HCT116 (cell line): ENCODE measurements around the gene CABLES1.
"Not testable (repeated sequence)": the region's sequence is repeated elsewhere in the genome, so short reads cannot be mapped to it uniquely, and the experiment has no call there.

Experiments
- CTCF ChIP-seq, 3 experiments: fragments of 200-600 bp in 1 of 3; sonication (generic) in 1 of 3; IDR thresholded peaks in 2 of 3; conservative IDR thresholded peaks in 1 of 3; 2 replicates each; pipeline ENCODE4 v1.5.1; 2012 to 2017; ENCODE audit warnings: low read depth in 2 of 3, low read length in 2 of 3, antibody characterized with exemption in 1 of 3, borderline replicate concordance in 1 of 3, control low read depth in 1 of 3, mild to moderate bottlenecking in 1 of 3, mixed read lengths in 1 of 3, mixed run types in 1 of 3, moderate library complexity in 1 of 3; ENCODE audit not compliant: insufficient read depth in 1 of 3
- EZH2 ChIP-seq: fragments of 200-600 bp; sonication (generic); IDR thresholded peaks from 2 replicates; pipeline ENCODE4 v1.6.1; 2017; ENCODE audit warnings: antibody characterized with exemption, mixed run types
- EZH2phosphoT487 ChIP-seq: fragments of 200-600 bp; IDR thresholded peaks from 2 replicates; pipeline ENCODE4 v1.6.1; 2018; ENCODE audit warnings: antibody characterized with exemption, borderline replicate concordance
- JUND ChIP-seq: IDR thresholded peaks from 2 replicates; pipeline ENCODE4 v1.6.1; 2012
- MAX ChIP-seq: IDR thresholded peaks from 2 replicates; pipeline ENCODE4 v1.6.1; 2012
- POLR2A ChIP-seq: IDR thresholded peaks from 2 replicates; pipeline ENCODE4 v1.7.0; 2011; ENCODE audit warnings: borderline replicate concordance; ENCODE audit not compliant: insufficient read depth, insufficient read length; ENCODE audit errors: extremely low read depth
- POLR2AphosphoS5 ChIP-seq: IDR thresholded peaks from 2 replicates; pipeline ENCODE4 v1.6.1; 2011; ENCODE audit warnings: mild to moderate bottlenecking, low read depth, low read length, moderate library complexity
- SP1 ChIP-seq: IDR thresholded peaks from 2 replicates; pipeline ENCODE4 v1.6.1; 2012; ENCODE audit warnings: low read depth
- YY1 ChIP-seq: IDR thresholded peaks from 2 replicates; pipeline ENCODE4 v1.6.1; 2011; ENCODE audit warnings: low read length, low read depth, moderate library complexity, mild to moderate bottlenecking; ENCODE audit not compliant: insufficient replicate concordance; ENCODE audit errors: extremely low read depth
- ZFX ChIP-seq: fragments of 450-650 bp; IDR thresholded peaks from 2 replicates; pipeline ENCODE4 v1.6.1; 2017

GRCh38 chr18:23158884-23159283, 23.6 kb downstream of the CABLES1 start:
- not testable (repeated sequence) for TF ChIP-seq POLR2AphosphoS5; JUND; CTCF (IDR thresholded peaks at IDR 0.05 in 2 of 3, conservative IDR thresholded peaks at IDR 0.05 in 1 of 3; ENCODE audit: borderline replicate concordance in 1 of 3, insufficient read depth in 1 of 3, low read depth in 2 of 3, low read length in 2 of 3); YY1; POLR2A; MAX; EZH2; ZFX; SP1; EZH2phosphoT487
